G401 (cell line): ENCODE data around the gene BEAN1. TPM values are rescaled to one million over a fixed set of nuclear protein-coding genes. Genes with fewer than 3 reads are reported as not detected.

ENCODE experiments used
- DNase-seq: peaks from one replicate; pipeline ENCODE4 v3.0.0-alpha.2; 2015; ENCODE audit warnings: low spot score
- in situ Hi-C: cut with HindIII; loops from 2 replicates; pipeline ENCODE4 v1.10.0; 2016; ENCODE audit warnings: low sequenced_read_pairs, mixed read lengths
- total RNA-seq: library from RNA; depleted of rRNA; stranded (reverse); fragments of >200 nt; shearing (Covaris generic); gene quantifications from 2 replicates; pipeline ENCODE4 v1.2.3, GENCODE V29; 2014; rRNA removed

Gene BEAN1
- total RNA-seq, 1 experiment from 2014 or later, result not detected

- in situ Hi-C loops, result no loop called here
- DNase-seq, result no peak
Measured at GRCh38 chr16:66524601-66525164, 97.6 kb downstream of the BEAN1 start.

- in situ Hi-C loops, result no loop called here
- DNase-seq, result no peak
Measured at GRCh38 chr16:66525396-66526180, 98.5 kb downstream of the BEAN1 start.

GRCh38 chr16:66528294-66528693 is 101.2 kb downstream of the BEAN1 start:
- in situ Hi-C loops, result no loop called here
- DNase-seq, result no peak

- DNase-seq, result no peak
- in situ Hi-C loops, result no loop called here
Measured at GRCh38 chr16:66529475-66529874, 102.4 kb downstream of the BEAN1 start.

Other genes with a start within 250 kb of the BEAN1 start
- not detected in 2 replicates for gene CDH5, start 60.6 kb upstream of the BEAN1 start, total RNA-seq
- 10.3 and 15.8 TPM in 2 replicates for gene TK2, start 122.8 kb downstream of the BEAN1 start, total RNA-seq
- 122 and 134 TPM in 2 replicates for gene CKLF, start 125.3 kb downstream of the BEAN1 start, total RNA-seq
- 3.1 TPM in 1 of 2 replicates, not detected in the other for gene CMTM1, start 139.1 kb downstream of the BEAN1 start, total RNA-seq
- not detected in 2 replicates for gene CMTM2, start 152.2 kb downstream of the BEAN1 start, total RNA-seq
- 55.1 and 62.1 TPM in 2 replicates for gene CMTM3, start 177.4 kb downstream of the BEAN1 start, total RNA-seq